Measurements from ENCODE around the gene IGLL5.

The IGLL5 gene

DNA sequence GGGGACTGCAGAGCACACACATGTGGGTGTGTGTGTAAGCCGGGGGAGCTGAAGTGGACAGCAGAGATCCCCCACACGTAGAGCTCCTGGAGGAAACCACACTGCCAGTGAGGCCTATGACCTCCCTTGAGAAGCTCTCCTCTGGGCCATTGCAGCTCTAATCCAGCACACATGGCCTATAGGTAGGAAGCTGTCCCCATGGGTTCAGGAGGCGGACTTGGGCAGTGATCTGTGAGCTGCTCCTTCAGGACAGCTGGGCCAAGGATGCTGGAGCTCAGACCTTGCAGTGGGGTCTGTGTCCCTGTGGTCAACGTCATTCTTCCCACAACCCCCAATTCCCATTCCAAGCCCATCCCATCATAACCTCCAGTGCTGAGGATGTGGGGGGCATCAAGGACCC lies 29.8 kb downstream of the IGLL5 start:
- H3K18ac ChIP-seq (ENCODE audit: low read depth in 1 of 2, low read length in 2 of 2): no peak overlapping the region
- no peak overlapping the region for H2AK5ac ChIP-seq (ENCODE audit: low read length, severe bottlenecking)
- H3K23ac ChIP-seq (ENCODE audit: low read length in 2 of 2): no peak overlapping the region
- H2BK15ac ChIP-seq (ENCODE audit: low read depth, poor library complexity, severe bottlenecking): no peak overlapping the region
- no peaks in the 10 kb centered on the region for H3K4me1 ChIP-seq (ENCODE audit: control insufficient read depth, insufficient read depth, low read depth, low read length)
- no peak overlapping the region for H3K4me3 ChIP-seq (ENCODE audit: insufficient read depth in 1 of 2, low read depth in 1 of 2, low read length in 2 of 2)
- DNase-seq: no peak
- no peak overlapping the region for H3K9ac ChIP-seq (ENCODE audit: low read length)
- no peaks in the 10 kb centered on the region for H3K79me1 ChIP-seq (replicated peaks; ENCODE audit: low read length, poor library complexity, severe bottlenecking)
- no peak overlapping the region for H3K27ac ChIP-seq (ENCODE audit: low read length, poor library complexity, severe bottlenecking)
- no peak overlapping the region for H3K14ac ChIP-seq (ENCODE audit: low read length in 2 of 2)
- H2BK5ac ChIP-seq (ENCODE audit: low read depth, low read length, poor library complexity, severe bottlenecking): no peak overlapping the region
- WGBS: 64% methylated on average over 4 of the region's 4 CpGs
- H3K4ac ChIP-seq (ENCODE audit: low read depth in 1 of 2, low read length in 2 of 2): no peak overlapping the region
- no peak overlapping the region for H3K4me2 ChIP-seq (ENCODE audit: low read length, poor library complexity, severe bottlenecking)
- no peaks in the 10 kb centered on the region for H3K36me3 ChIP-seq (ENCODE audit: control insufficient read depth in 1 of 2, insufficient read depth in 2 of 2, low read depth in 1 of 2, low read length in 2 of 2)
- H4K8ac ChIP-seq (ENCODE audit: low read length): no peak overlapping the region
- H4K91ac ChIP-seq (ENCODE audit: low read length): no peak overlapping the region
- no peak overlapping the region for H2AFZ ChIP-seq (ENCODE audit: low read depth, low read length)
- H2BK120ac ChIP-seq (ENCODE audit: low read depth, low read length): no peak overlapping the region
- no peak overlapping the region for H2BK12ac ChIP-seq (ENCODE audit: low read length in 2 of 2)
- no peaks in the 10 kb centered on the region for H3K9me3 ChIP-seq (ENCODE audit: control insufficient read depth, low read length)
- peaks cover 0 to 57% of the 10 kb centered on the region in 2 experiments for H3K27me3 ChIP-seq (ENCODE audit: control insufficient read depth in 1 of 2, insufficient read depth in 1 of 2, low read length in 2 of 2)

- Histone ChIP-seq H3K14ac (ENCODE audit: low read length in 2 of 2) (no peak overlapping the region), H3K27me3 (ENCODE audit: control insufficient read depth in 1 of 2, insufficient read depth in 1 of 2, low read length in 2 of 2) (peaks cover 0 to 54% of the 10 kb centered on the region in 2 experiments), H3K9ac (ENCODE audit: low read length) (no peak overlapping the region), H3K18ac (ENCODE audit: low read depth in 1 of 2, low read length in 2 of 2) (no peak overlapping the region), H3K36me3 (ENCODE audit: control insufficient read depth in 1 of 2, insufficient read depth in 2 of 2, low read depth in 1 of 2, low read length in 2 of 2) (no peaks in the 10 kb centered on the region), H3K79me1 (replicated peaks; ENCODE audit: low read length, poor library complexity, severe bottlenecking) (no peaks in the 10 kb centered on the region), H2AFZ (ENCODE audit: low read depth, low read length) (no peak overlapping the region), H3K27ac (ENCODE audit: low read length, poor library complexity, severe bottlenecking) (no peak overlapping the region), H2BK12ac (ENCODE audit: low read length in 2 of 2) (no peak overlapping the region), H2AK5ac (ENCODE audit: low read length, severe bottlenecking) (no peak overlapping the region), H3K4me3 (ENCODE audit: insufficient read depth in 1 of 2, low read depth in 1 of 2, low read length in 2 of 2) (no peak overlapping the region), H4K91ac (ENCODE audit: low read length) (no peak overlapping the region), H3K4me1 (ENCODE audit: control insufficient read depth, insufficient read depth, low read depth, low read length) (no peaks in the 10 kb centered on the region), H3K9me3 (ENCODE audit: control insufficient read depth, low read length) (peaks cover under 1% of the 10 kb centered on the region), H2BK120ac (ENCODE audit: low read depth, low read length) (no peak overlapping the region), H2BK15ac (ENCODE audit: low read depth, poor library complexity, severe bottlenecking) (no peak overlapping the region), H3K4ac (ENCODE audit: low read depth in 1 of 2, low read length in 2 of 2) (no peak overlapping the region), H2BK5ac (ENCODE audit: low read depth, low read length, poor library complexity, severe bottlenecking) (no peak overlapping the region), H3K23ac (ENCODE audit: low read length in 2 of 2) (no peak overlapping the region), H3K4me2 (ENCODE audit: low read length, poor library complexity, severe bottlenecking) (no peak overlapping the region), H4K8ac (ENCODE audit: low read length) (no peak overlapping the region)
- DNase-seq: no peak
- WGBS: 70% methylated on average over 5 of the region's 7 CpGs
These were observed 30.8 kb downstream of the IGLL5 start for GRCh38 chr22:22918297-22918965.

DNA sequence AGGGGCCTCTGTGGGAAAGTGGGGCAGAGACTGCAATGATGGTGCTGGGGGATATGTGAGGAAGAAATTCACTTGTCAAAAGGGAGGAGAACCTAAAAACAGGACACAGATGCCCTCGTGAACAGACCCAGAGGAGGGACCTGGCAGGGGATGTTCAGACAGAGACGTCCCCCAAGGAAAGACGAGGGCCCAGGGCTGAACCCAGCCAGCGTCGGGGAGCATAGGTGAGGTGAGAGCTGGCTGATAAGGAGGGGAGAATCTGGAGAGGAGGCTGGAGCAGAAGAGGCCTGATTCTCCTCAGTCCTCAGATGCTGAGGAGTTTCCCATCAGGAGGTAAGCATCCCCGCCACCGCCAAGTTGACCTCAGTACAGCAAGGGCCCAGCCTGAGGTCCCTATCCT lies 31.4 kb downstream of the IGLL5 start:
- Histone ChIP-seq H2BK5ac (ENCODE audit: low read depth, low read length, poor library complexity, severe bottlenecking) (no peak overlapping the region), H2AK5ac (ENCODE audit: low read length, severe bottlenecking) (no peak overlapping the region), H3K27me3 (ENCODE audit: control insufficient read depth in 1 of 2, insufficient read depth in 1 of 2, low read length in 2 of 2) (peaks cover 0 to 50% of the 10 kb centered on the region in 2 experiments), H3K4me2 (ENCODE audit: low read length, poor library complexity, severe bottlenecking) (no peak overlapping the region), H3K23ac (ENCODE audit: low read length in 2 of 2) (no peak overlapping the region), H2BK15ac (ENCODE audit: low read depth, poor library complexity, severe bottlenecking) (no peak overlapping the region), H3K36me3 (ENCODE audit: control insufficient read depth in 1 of 2, insufficient read depth in 2 of 2, low read depth in 1 of 2, low read length in 2 of 2) (no peaks in the 10 kb centered on the region), H4K8ac (ENCODE audit: low read length) (no peak overlapping the region), H3K4ac (ENCODE audit: low read depth in 1 of 2, low read length in 2 of 2) (no peak overlapping the region), H3K9ac (ENCODE audit: low read length) (no peak overlapping the region), H3K79me1 (replicated peaks; ENCODE audit: low read length, poor library complexity, severe bottlenecking) (no peaks in the 10 kb centered on the region), H3K18ac (ENCODE audit: low read depth in 1 of 2, low read length in 2 of 2) (no peak overlapping the region), H4K91ac (ENCODE audit: low read length) (no peak overlapping the region), H3K4me3 (ENCODE audit: insufficient read depth in 1 of 2, low read depth in 1 of 2, low read length in 2 of 2) (no peak overlapping the region), H3K27ac (ENCODE audit: low read length, poor library complexity, severe bottlenecking) (no peak overlapping the region), H2BK12ac (ENCODE audit: low read length in 2 of 2) (no peak overlapping the region), H2BK120ac (ENCODE audit: low read depth, low read length) (no peak overlapping the region), H3K14ac (ENCODE audit: low read length in 2 of 2) (no peak overlapping the region), H3K4me1 (ENCODE audit: control insufficient read depth, insufficient read depth, low read depth, low read length) (no peaks in the 10 kb centered on the region), H2AFZ (ENCODE audit: low read depth, low read length) (no peak overlapping the region), H3K9me3 (ENCODE audit: control insufficient read depth, low read length) (peaks cover 3% of the 10 kb centered on the region)
- WGBS: 82% methylated on average over 7 of the region's 7 CpGs
- DNase-seq: no peak

DNA sequence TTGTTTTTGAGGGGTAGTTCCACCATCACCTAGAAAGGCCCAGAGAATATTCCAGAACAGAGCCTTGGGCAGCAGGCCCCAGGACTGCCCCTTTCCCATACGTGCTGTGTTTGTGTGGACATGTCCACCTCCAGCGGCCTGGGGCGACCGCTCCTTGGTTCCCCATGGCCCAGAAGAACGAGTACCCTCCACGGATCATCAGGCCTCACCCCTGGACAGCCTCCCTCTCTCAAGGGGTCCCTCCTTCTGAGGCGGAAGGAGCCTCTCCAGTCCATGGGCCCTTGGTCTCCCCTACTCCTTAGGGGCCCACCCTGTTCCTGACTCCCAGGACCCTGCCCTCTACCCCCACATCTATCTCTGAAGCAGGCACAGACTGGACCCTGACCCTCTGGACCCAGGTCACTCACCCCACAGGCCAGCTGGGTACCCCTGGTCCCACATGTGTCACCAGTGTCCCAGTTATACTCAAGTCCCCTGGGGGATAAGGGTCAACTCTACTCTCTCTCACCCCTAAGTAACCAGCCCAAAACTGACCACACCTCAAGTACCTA lies 32.6 kb downstream of the IGLL5 start:
- no peak overlapping the region for H3K4ac ChIP-seq (ENCODE audit: low read depth in 1 of 2, low read length in 2 of 2)
- no peaks in the 10 kb centered on the region for H3K36me3 ChIP-seq (ENCODE audit: control insufficient read depth in 1 of 2, insufficient read depth in 2 of 2, low read depth in 1 of 2, low read length in 2 of 2)
- H3K9ac ChIP-seq (ENCODE audit: low read length): no peak overlapping the region
- H3K18ac ChIP-seq (ENCODE audit: low read depth in 1 of 2, low read length in 2 of 2): no peak overlapping the region
- no peak overlapping the region for H2BK15ac ChIP-seq (ENCODE audit: low read depth, poor library complexity, severe bottlenecking)
- DNase-seq: no peak
- H2BK5ac ChIP-seq (ENCODE audit: low read depth, low read length, poor library complexity, severe bottlenecking): no peak overlapping the region
- no peak overlapping the region for H4K91ac ChIP-seq (ENCODE audit: low read length)
- no peak overlapping the region for H4K8ac ChIP-seq (ENCODE audit: low read length)
- H2BK12ac ChIP-seq (ENCODE audit: low read length in 2 of 2): no peak overlapping the region
- H3K4me3 ChIP-seq (ENCODE audit: insufficient read depth in 1 of 2, low read depth in 1 of 2, low read length in 2 of 2): no peak overlapping the region
- H3K27ac ChIP-seq (ENCODE audit: low read length, poor library complexity, severe bottlenecking): no peak overlapping the region
- no peak overlapping the region for H2AK5ac ChIP-seq (ENCODE audit: low read length, severe bottlenecking)
- WGBS: 68% methylated on average over 7 of the region's 7 CpGs
- no peak overlapping the region for H3K14ac ChIP-seq (ENCODE audit: low read length in 2 of 2)
- H3K23ac ChIP-seq (ENCODE audit: low read length in 2 of 2): no peak overlapping the region
- peaks cover 3% of the 10 kb centered on the region for H3K9me3 ChIP-seq (ENCODE audit: control insufficient read depth, low read length)
- no peaks in the 10 kb centered on the region for H3K4me1 ChIP-seq (ENCODE audit: control insufficient read depth, insufficient read depth, low read depth, low read length)
- peaks cover 0 to 50% of the 10 kb centered on the region in 2 experiments for H3K27me3 ChIP-seq (ENCODE audit: control insufficient read depth in 1 of 2, insufficient read depth in 1 of 2, low read length in 2 of 2)
- no peak overlapping the region for H2AFZ ChIP-seq (ENCODE audit: low read depth, low read length)
- H3K79me1 ChIP-seq (replicated peaks; ENCODE audit: low read length, poor library complexity, severe bottlenecking): no peaks in the 10 kb centered on the region
- H2BK120ac ChIP-seq (ENCODE audit: low read depth, low read length): no peak overlapping the region
- H3K4me2 ChIP-seq (ENCODE audit: low read length, poor library complexity, severe bottlenecking): no peak overlapping the region

Measured in mesenchymal stem cell (in vitro differentiated cells and primary cell).